GM19452 (cell line): ENCODE measurements around the gene MTHFS.
"Not testable (repeated sequence)": the region's sequence is repeated elsewhere in the genome, so short reads cannot be mapped to it uniquely, and the experiment has no call there.

Experiments
- ATAC-seq: cut with Tn5 transposase; IDR thresholded peaks from one replicate; pipeline ENCODE4 v1.9.1; 2021; ENCODE audit not compliant: unreplicated experiment

MTHFS gene

GRCh38 chr15:79896634-79897379 is at the start of gene MTHFS:
MTHFS (minus strand) TSS chr15:79897014; CDS start chr15:79896988, 26 bp downstream.
- ATAC-seq: peak; percentile 76

DNA sequence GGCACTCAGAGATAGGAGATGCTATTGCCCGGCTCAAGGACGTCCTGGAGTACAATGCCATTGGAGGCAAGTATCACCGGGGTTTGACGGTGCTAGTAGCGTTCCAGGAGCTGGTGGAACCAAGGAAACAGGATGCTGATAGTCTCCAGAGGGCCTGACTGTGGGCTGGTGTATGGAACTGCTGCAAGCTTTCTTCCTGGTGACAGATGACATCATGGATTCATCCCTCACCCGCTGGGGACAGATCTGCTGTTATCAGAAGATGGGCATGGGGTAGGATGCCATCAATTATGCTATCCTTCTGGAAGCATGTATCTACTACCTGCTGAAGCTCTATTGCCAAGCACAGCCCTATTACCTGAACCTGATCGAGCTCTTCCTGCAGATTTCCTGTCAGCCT is 47.8 kb upstream of the MTHFS start:
- ATAC-seq: no peak

DNA sequence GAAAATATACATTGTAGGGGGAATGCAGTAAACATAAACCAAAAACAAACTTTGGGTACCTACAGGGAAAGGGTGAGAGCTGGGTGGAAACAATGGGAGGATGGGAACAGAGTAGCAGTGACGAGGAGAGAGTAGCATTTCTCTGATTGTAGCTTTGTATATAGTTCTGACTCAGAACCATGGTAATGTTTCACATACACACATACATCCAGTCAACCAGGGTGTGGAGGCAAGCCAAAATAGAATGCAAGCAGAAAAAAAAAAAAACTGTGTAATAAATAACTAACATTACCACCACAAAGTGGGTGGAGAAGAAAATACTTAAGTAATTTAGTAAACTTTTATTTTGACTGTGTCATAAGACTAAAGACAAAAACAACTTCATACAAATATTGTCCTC is 47.0 kb upstream of the MTHFS start:
- ATAC-seq: peak; percentile 89

- ATAC-seq: no peak
Measured at GRCh38 chr15:79942741-79943481, 46.1 kb upstream of the MTHFS start.

DNA sequence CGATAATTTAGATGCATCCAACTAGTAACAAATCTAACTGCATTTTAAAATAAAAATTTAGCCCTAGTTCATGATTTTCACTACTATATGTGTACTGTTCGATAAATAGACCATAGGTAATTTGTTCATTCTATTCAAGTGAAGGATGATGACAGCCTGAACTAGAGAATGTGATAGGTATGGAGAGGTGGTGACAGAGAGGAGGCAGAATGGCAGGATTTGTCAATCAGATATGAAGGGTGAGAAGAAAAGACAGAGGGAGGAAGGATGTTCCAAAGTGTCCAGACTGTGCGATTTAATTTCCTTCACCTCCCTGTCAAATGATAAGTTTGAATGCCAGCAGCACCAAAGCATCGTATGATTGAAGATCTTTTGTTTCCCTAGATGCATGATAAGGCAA is 42.6 kb upstream of the MTHFS start:
- no peak for ATAC-seq

DNA sequence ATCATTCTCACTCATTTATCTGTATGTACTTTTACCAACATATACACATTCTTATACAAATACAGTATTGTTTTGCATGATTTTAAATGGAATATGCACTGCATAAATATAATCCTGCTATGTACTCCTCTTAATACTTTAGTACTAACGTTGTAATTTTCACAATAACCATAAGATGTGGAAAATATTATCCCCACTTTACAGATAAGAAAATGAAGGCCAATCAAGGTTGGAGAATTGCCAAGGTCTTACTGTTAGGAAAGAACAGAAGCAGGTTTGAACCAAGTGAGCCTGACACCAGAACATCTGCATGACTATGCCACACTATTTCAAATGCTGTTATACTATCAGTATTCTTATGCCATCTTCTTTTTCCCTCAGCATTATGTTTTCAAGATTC is 41.3 kb upstream of the MTHFS start:
- no peak for ATAC-seq

DNA sequence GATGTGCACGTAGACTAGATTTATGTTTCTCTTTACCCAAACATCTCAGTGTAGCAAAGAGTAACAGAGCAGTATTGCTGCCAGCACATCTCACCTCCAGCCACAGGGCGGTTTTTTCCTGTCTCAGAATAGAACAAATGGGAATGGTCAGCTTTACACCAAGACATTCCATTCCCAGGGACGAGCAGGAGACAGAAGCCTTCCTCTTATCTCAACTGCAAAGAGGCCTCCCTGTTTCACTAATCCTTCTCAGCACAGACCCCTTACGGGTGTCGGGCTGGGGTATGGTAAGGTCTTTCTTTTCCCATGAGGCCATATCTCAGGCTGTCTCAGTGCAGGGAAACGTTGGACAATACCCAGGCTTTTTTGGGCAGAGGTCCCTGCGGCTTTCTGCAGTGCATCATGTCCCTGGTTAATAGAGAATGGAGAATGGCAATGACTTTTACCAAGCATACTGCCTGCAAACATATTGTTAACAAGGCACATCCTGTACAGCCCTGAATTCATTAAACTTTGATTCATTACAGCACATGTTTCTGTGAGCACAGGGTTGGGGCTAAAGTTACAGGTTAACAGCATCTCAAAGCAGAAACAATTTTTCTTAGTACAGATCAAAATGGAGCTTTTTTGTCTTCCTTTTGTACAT is 38.9 kb upstream of the MTHFS start:
- ATAC-seq: not testable (repeated sequence)

- ATAC-seq: no peak
Measured at GRCh38 chr15:79933231-79933630, 36.4 kb upstream of the MTHFS start.

- no peak for ATAC-seq
Measured at GRCh38 chr15:79932447-79932846, 35.6 kb upstream of the MTHFS start.

- no peak for ATAC-seq
Measured at GRCh38 chr15:79930516-79930915, 33.7 kb upstream of the MTHFS start.

DNA sequence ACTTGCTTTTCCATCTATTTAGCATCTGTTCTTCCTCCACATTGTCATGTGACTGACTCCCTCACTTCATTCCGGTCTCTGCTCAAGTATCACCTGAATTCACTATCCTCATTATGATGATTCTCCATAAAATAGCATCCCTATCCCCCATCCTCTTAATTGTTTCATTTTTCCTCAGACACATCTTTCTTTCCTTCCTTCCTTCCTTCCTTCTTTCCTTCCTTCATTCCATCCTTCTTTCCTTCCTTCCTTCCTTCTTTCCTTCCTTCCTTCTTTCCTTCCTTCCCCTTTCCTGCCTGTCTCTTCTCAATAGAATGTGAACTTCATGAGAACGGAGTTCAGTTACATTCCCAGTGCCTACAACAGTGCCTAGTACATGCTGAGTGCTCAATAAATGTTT is 32.6 kb upstream of the MTHFS start:
- no peak for ATAC-seq

- ATAC-seq: not testable (repeated sequence)
Measured at GRCh38 chr15:79926116-79926515, 29.3 kb upstream of the MTHFS start.

- no peak for ATAC-seq
Measured at GRCh38 chr15:79924379-79924778, 27.6 kb upstream of the MTHFS start.

DNA sequence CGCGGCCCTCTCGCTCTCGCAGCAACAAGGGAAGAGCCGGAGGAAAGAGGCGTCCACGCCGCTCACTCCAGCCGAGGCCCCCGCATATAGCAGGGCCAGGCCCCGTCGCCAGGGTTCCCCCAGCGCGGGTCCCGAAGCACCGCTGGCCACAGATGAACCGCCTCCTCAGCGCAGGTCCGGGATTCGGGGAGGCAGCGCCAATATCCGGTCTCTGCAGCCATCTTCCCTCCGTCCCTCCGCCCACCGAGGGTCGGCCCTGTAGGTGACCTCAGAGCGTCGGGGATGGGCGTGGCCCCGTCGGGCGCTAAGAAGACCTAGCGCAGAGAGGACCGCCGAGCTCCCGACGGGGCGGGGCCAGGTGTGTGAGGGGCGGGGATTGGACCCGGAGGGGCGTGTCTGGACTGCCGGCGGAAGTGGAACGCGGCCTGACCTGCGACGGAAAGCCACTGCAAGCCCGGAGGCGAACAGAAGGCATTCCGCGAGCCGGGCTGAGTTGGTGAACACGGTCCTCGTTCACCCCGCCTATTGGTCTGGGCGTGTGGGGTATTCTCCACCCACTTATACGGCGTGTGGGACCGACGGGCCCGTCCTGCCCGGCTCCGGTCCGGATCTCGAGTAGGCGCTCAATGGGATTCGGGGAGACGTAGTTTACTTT is 26.8 kb upstream of the MTHFS start:
- ATAC-seq: peak; percentile 94

- peak; percentile 42 for ATAC-seq
Measured at GRCh38 chr15:79923079-79923514, 26.3 kb upstream of the MTHFS start.

- ATAC-seq: no peak
Measured at GRCh38 chr15:79922512-79923078, 25.8 kb upstream of the MTHFS start.

GRCh38 chr15:79919749-79920511 is 23.1 kb upstream of the MTHFS start:
- ATAC-seq: no peak

- ATAC-seq: no peak
Measured at GRCh38 chr15:79919090-79919748, 22.4 kb upstream of the MTHFS start.

DNA sequence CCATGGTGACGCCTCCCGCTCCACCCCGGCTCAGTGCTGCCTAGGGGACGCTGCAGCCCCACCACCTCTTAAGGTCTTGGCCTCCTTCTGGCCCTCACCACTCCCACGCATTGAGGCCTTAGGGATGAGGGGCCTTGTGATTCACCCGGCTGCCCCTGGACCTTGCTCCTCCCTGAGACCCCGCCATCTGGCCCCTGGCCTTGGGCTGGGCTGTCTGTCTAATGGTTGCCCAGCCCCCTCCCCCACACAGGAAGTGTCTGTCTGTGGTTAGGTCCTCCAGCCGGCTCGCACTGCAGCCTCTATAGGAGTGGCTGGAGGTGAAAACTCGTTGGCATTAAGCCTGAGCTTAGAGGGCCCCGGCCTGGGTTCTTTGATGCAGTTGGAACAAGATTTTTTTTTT is 21.5 kb upstream of the MTHFS start:
- ATAC-seq: no peak
